Type B pancreatic cell (in vitro differentiated cells): ENCODE data around the gene DUSP9. TPM values are rescaled to one million over a fixed set of nuclear protein-coding genes. Genes with fewer than 3 reads are reported as not detected.

Source experiments
- DNase-seq: peaks from one replicate; pipeline ENCODE4 v3.0.0; 2021; ENCODE audit warnings: mixed read lengths; ENCODE audit not compliant: unreplicated experiment; ENCODE audit errors: extremely low spot score
- H3K27ac Mint-ChIP-seq: 2 replicates; pipeline ENCODE4 v1.8.0; 2021; ENCODE audit warnings: mild to moderate bottlenecking, mixed read lengths
- H3K27me3 Mint-ChIP-seq: 2 replicates; pipeline ENCODE4 v1.8.0; 2021; ENCODE audit warnings: mixed read lengths
- H3K36me3 Mint-ChIP-seq: 2 replicates; pipeline ENCODE4 v1.8.0; 2021; ENCODE audit warnings: mixed read lengths
- H3K4me1 Mint-ChIP-seq: one replicate; pipeline ENCODE4 v1.8.0; 2021; ENCODE audit warnings: mixed read lengths; ENCODE audit not compliant: unreplicated experiment
- H3K4me3 Mint-ChIP-seq: 2 replicates; pipeline ENCODE4 v1.8.0; 2021; ENCODE audit warnings: mild to moderate bottlenecking, mixed read lengths
- H3K9me3 Mint-ChIP-seq: 2 replicates; pipeline ENCODE4 v1.8.0; 2021; ENCODE audit warnings: mixed read lengths
- CTCF ChIP-seq: fragments of 200-600 bp; sonication (generic); conservative IDR thresholded peaks from 2 replicates; pipeline ENCODE4 v1.5.0; 2021; ENCODE audit warnings: antibody characterized with exemption, mild to moderate bottlenecking
- total RNA-seq: library from RNA; stranded (reverse); gene quantifications from 2 replicates; pipeline ENCODE4 v1.2.1, GENCODE V29; 2021; ENCODE audit warnings: low replicate concordance

DUSP9 gene
- total RNA-seq, 1 donor from 2014 or later = 9.5 TPM

GRCh38 chrX:153668423-153669173 is 21.6 kb downstream of the DUSP9 start:
- no peaks in the 10 kb centered on the region for H3K9me3 Mint-ChIP-seq
- H3K4me3 Mint-ChIP-seq = no peak overlapping the region
- H3K36me3 Mint-ChIP-seq = no peaks in the 10 kb centered on the region
- H3K27me3 Mint-ChIP-seq = peaks cover 45% of the 10 kb centered on the region
- no peak for DNase-seq
- H3K4me1 Mint-ChIP-seq = peaks cover 3% of the 10 kb centered on the region
- no peak for TF ChIP-seq CTCF
- no peak overlapping the region for H3K27ac Mint-ChIP-seq

GRCh38 chrX:153669174-153669890 is 22.3 kb downstream of the DUSP9 start:
- H3K9me3 Mint-ChIP-seq = no peaks in the 10 kb centered on the region
- H3K36me3 Mint-ChIP-seq = no peaks in the 10 kb centered on the region
- H3K27me3 Mint-ChIP-seq = peaks cover 48% of the 10 kb centered on the region
- peak; percentile 84 for TF ChIP-seq CTCF
- no peak for DNase-seq
- no peak overlapping the region for H3K4me3 Mint-ChIP-seq
- peaks cover 6% of the 10 kb centered on the region for H3K4me1 Mint-ChIP-seq
- H3K27ac Mint-ChIP-seq = no peak overlapping the region

- DNase-seq = no peak
Measured at GRCh38 chrX:153669901-153670731, 23.1 kb downstream of the DUSP9 start.

GRCh38 chrX:153670748-153671588 is 24.0 kb downstream of the DUSP9 start:
- H3K4me3 Mint-ChIP-seq = no peak overlapping the region
- no peak for DNase-seq
- peaks cover 41% of the 10 kb centered on the region for H3K27me3 Mint-ChIP-seq
- H3K4me1 Mint-ChIP-seq = peaks cover 9% of the 10 kb centered on the region
- no peaks in the 10 kb centered on the region for H3K9me3 Mint-ChIP-seq
- H3K27ac Mint-ChIP-seq = no peak overlapping the region
- no peaks in the 10 kb centered on the region for H3K36me3 Mint-ChIP-seq
- TF ChIP-seq CTCF = no peak

More at GRCh38 chrX:153669901-153670731, 23.1 kb downstream of the DUSP9 start:
- Mint-ChIP-seq H3K27ac (no peak overlapping the region), H3K4me3 (no peak overlapping the region), H3K4me1 (peaks cover 9% of the 10 kb centered on the region), H3K27me3 (peaks cover 48% of the 10 kb centered on the region), H3K9me3 (no peaks in the 10 kb centered on the region), H3K36me3 (no peaks in the 10 kb centered on the region)
- TF ChIP-seq CTCF = no peak
